Loucy (cell line): Measurements from ENCODE around the gene MEF2C.

Experiments
- EZH2phosphoT487 ChIP-seq: fragments of 200-600 bp; IDR thresholded peaks from 2 replicates; pipeline ENCODE4 v1.6.1; 2018; ENCODE audit warnings: antibody characterized with exemption, mild to moderate bottlenecking, moderate library complexity, borderline replicate concordance
- TF ChIP-seq, protein P1 (sequence below): fragments of 200-600 bp; sonication (generic); conservative IDR thresholded peaks from 2 replicates; pipeline ENCODE4 v1.5.1; 2014; ENCODE audit warnings: mild to moderate bottlenecking, antibody characterized with exemption, low read length

- TF ChIP-seq, protein P1, sequence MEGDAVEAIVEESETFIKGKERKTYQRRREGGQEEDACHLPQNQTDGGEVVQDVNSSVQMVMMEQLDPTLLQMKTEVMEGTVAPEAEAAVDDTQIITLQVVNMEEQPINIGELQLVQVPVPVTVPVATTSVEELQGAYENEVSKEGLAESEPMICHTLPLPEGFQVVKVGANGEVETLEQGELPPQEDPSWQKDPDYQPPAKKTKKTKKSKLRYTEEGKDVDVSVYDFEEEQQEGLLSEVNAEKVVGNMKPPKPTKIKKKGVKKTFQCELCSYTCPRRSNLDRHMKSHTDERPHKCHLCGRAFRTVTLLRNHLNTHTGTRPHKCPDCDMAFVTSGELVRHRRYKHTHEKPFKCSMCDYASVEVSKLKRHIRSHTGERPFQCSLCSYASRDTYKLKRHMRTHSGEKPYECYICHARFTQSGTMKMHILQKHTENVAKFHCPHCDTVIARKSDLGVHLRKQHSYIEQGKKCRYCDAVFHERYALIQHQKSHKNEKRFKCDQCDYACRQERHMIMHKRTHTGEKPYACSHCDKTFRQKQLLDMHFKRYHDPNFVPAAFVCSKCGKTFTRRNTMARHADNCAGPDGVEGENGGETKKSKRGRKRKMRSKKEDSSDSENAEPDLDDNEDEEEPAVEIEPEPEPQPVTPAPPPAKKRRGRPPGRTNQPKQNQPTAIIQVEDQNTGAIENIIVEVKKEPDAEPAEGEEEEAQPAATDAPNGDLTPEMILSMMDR = no peak
- no peak for TF ChIP-seq EZH2phosphoT487
These were observed 37.8 kb downstream of the MEF2C start for GRCh38 chr5:88845081-88845697.
